HepG2 (cell line): ENCODE measurements around the gene MIA.

Experiments used
- CHD2 ChIP-seq: IDR thresholded peaks from 2 replicates; pipeline ENCODE4 v1.6.1; 2011; ENCODE audit warnings: low read depth, low read length, improper control_type of control experiment
- CREB1 ChIP-seq, 2 experiments: fragments of 450-650 bp in 1 of 2; IDR thresholded peaks; 2 replicates each; pipeline ENCODE4 v1.6.1; 2016 to 2017; ENCODE audit warnings: control low read depth in 1 of 2, mild to moderate bottlenecking in 1 of 2, missing compliant biosample characterization in 1 of 2, missing genetic modification characterization in 1 of 2
- CTCF ChIP-seq: sonication (generic); formaldehyde crosslinking; IDR thresholded peaks from 2 replicates; pipeline ENCODE4 v1.5.0; 2020; ENCODE audit warnings: mild to moderate bottlenecking, missing genetic modification reagents, moderate library complexity
- EP300 ChIP-seq, 3 experiments: sonication (generic) in 1 of 3; formaldehyde crosslinking in 1 of 3; IDR thresholded peaks; 2 replicates each; pipeline versions ENCODE4 v1.5.1 to v1.6.1; 2011 to 2020; ENCODE audit warnings: low read depth in 2 of 3, low read length in 2 of 3, borderline replicate concordance in 1 of 3, improper control_type of control experiment in 1 of 3, mild to moderate bottlenecking in 1 of 3, missing genetic modification reagents in 1 of 3, moderate library complexity in 1 of 3
- EZH2 ChIP-seq: conservative IDR thresholded peaks from 2 replicates; pipeline ENCODE4 v1.6.1; 2012; ENCODE audit warnings: mild to moderate bottlenecking, low read depth, low read length, moderate library complexity
- ISL2 ChIP-seq: sonication (generic); formaldehyde crosslinking; IDR thresholded peaks from 2 replicates; pipeline ENCODE4 v1.5.0; 2020; ENCODE audit warnings: missing genetic modification reagents
- JUN ChIP-seq: sonication (generic); formaldehyde crosslinking; IDR thresholded peaks from 2 replicates; pipeline ENCODE4 v1.4.0; 2020; ENCODE audit warnings: mild to moderate bottlenecking, missing genetic modification reagents
- NFE2 ChIP-seq: sonication (generic); formaldehyde crosslinking; IDR thresholded peaks from 2 replicates; pipeline ENCODE4 v1.4.0; 2020; ENCODE audit warnings: missing genetic modification reagents
- NFIC ChIP-seq: IDR thresholded peaks from 2 replicates; pipeline ENCODE4 v1.6.1; 2012; ENCODE audit warnings: mild to moderate bottlenecking, low read length, inconsistent platforms
- SIN3A ChIP-seq: IDR thresholded peaks from 2 replicates; pipeline ENCODE4 v1.6.1; 2011; ENCODE audit warnings: low read depth, mild to moderate bottlenecking, control low read depth, low read length, borderline replicate concordance
- YY1 ChIP-seq: IDR thresholded peaks from 2 replicates; pipeline ENCODE4 v1.6.1; 2011; ENCODE audit warnings: low read length, low read depth, moderate library complexity, mild to moderate bottlenecking; ENCODE audit not compliant: insufficient read depth, insufficient replicate concordance
- ZSCAN29 ChIP-seq: sonication (generic); formaldehyde crosslinking; conservative IDR thresholded peaks from 2 replicates; pipeline ENCODE4 v1.4.0; 2020; ENCODE audit warnings: mild to moderate bottlenecking, missing genetic modification reagents

- TF ChIP-seq ISL2 (CRISPR knock-in tag): no peak
- no peak for TF ChIP-seq JUN (CRISPR knock-in tag)
- no peak for TF ChIP-seq EZH2
- TF ChIP-seq CREB1 (IDR thresholded peaks at IDR 0.05): no peak
- TF ChIP-seq CREB1 (CRISPR knock-in tag; IDR thresholded peaks at IDR 0.05): no peak
- no peak for TF ChIP-seq CHD2
- no peak for TF ChIP-seq ZSCAN29 (CRISPR knock-in tag)
- no peak for TF ChIP-seq YY1
- TF ChIP-seq NFIC: no peak
- TF ChIP-seq EP300 (IDR thresholded peaks at IDR 0.05; ENCODE audit: low read depth in 2 of 2, low read length in 2 of 2): no peak
- no peak for TF ChIP-seq EP300 (CRISPR knock-in tag; IDR thresholded peaks at IDR 0.05; ENCODE audit: borderline replicate concordance)
- no peak for TF ChIP-seq SIN3A
- no peak for TF ChIP-seq NFE2 (CRISPR knock-in tag)
- TF ChIP-seq CTCF (CRISPR knock-in tag): no peak
Observed at GRCh38 chr19:40742886-40743285, 32.4 kb upstream of the MIA start.
